Left renal cortex interstitium (tissue), 4 donors: ENCODE data around the gene LRRC1. TPM values are rescaled to one million over a fixed set of nuclear protein-coding genes. Genes with fewer than 3 reads are reported as not detected.
"Not testable (repeated sequence)": the region's sequence is repeated elsewhere in the genome, so short reads cannot be mapped to it uniquely, and the experiment has no call there.

Experiments
- DNase-seq, 4 donors: peaks; one replicate each; pipeline ENCODE4 v3.0.0-alpha.2; 2013; ENCODE audit warnings: low read depth in 4 of 4, low spot score in 2 of 4, missing footprints in 1 of 4
- polyA plus RNA-seq, 4 donors: library from polyadenylated mRNA; unstranded; fragments of 120-200 nt; gene quantifications; one replicate each; pipeline ENCODE4 v1.2.1, GENCODE V29; 2013; ENCODE audit not compliant: insufficient read length in 4 of 4

The LRRC1 gene
- polyA plus RNA-seq, 4 donors = 24.1 to 32.4 (median 25.3) TPM

GRCh38 chr6:53792016-53792415 lies 2.8 kb upstream of the LRRC1 start:
- DNase-seq = no peak

- no peak for DNase-seq
Observed at GRCh38 chr6:53792973-53793317, 1.9 kb upstream of the LRRC1 start.

GRCh38 chr6:53793318-53794136 lies 1.3 kb upstream of the LRRC1 start:
- peak; percentile 44 to 80 (median 74) for DNase-seq

- DNase-seq = peak in 3 of 4 donors; percentile 48 to 72 (median 52)
Observed at GRCh38 chr6:53794137-53794719, 577 bp upstream of the LRRC1 start.

- DNase-seq = peak in 1 of 4 donors; percentile 47
Observed at GRCh38 chr6:53795340-53795701, 516 bp downstream of the LRRC1 start.

- peak in 1 of 4 donors; percentile 14 for DNase-seq
Observed at GRCh38 chr6:53795702-53796450, 1.1 kb downstream of the LRRC1 start.

GRCh38 chr6:53796451-53796780 lies 1.6 kb downstream of the LRRC1 start:
- DNase-seq = no peak

GRCh38 chr6:53796791-53797190 lies 2.0 kb downstream of the LRRC1 start:
- DNase-seq = no peak

GRCh38 chr6:53797304-53797703 lies 2.5 kb downstream of the LRRC1 start:
- no peak for DNase-seq

GRCh38 chr6:53799340-53799739 lies 4.5 kb downstream of the LRRC1 start:
- no peak for DNase-seq

GRCh38 chr6:53801022-53801421 lies 6.2 kb downstream of the LRRC1 start:
- no peak for DNase-seq

- no peak for DNase-seq
Observed at GRCh38 chr6:53802582-53802981, 7.8 kb downstream of the LRRC1 start.

- DNase-seq = no peak
Observed at GRCh38 chr6:53803081-53803860, 8.5 kb downstream of the LRRC1 start.

- no peak for DNase-seq
Observed at GRCh38 chr6:53805016-53805415, 10.2 kb downstream of the LRRC1 start.

GRCh38 chr6:53805725-53806124 lies 10.9 kb downstream of the LRRC1 start:
- DNase-seq = no peak

GRCh38 chr6:53807606-53808005 lies 12.8 kb downstream of the LRRC1 start:
- DNase-seq = not testable (repeated sequence)

- no peak for DNase-seq
Observed at GRCh38 chr6:53808302-53808881, 13.6 kb downstream of the LRRC1 start.

- no peak for DNase-seq
Observed at GRCh38 chr6:53809691-53810090, 14.9 kb downstream of the LRRC1 start.

GRCh38 chr6:53811082-53811481 lies 16.3 kb downstream of the LRRC1 start:
- no peak for DNase-seq

- no peak for DNase-seq
Observed at GRCh38 chr6:53811746-53812145, 16.9 kb downstream of the LRRC1 start.

GRCh38 chr6:53813096-53813495 lies 18.3 kb downstream of the LRRC1 start:
- DNase-seq = no peak
